HepG2 (cell line): ENCODE data around the gene CCDC183. TPM values are rescaled to one million over a fixed set of nuclear protein-coding genes. Genes with fewer than 3 reads are reported as not detected.

ENCODE experiments used
- FOXC1 ChIP-seq: sonication (generic); formaldehyde crosslinking; IDR thresholded peaks from 2 replicates; pipeline ENCODE4 v1.8.0; 2022; ENCODE audit warnings: mild to moderate bottlenecking, missing genetic modification reagents, borderline replicate concordance
- MYNN ChIP-seq: sonication (generic); formaldehyde crosslinking; IDR thresholded peaks from 2 replicates; pipeline ENCODE4 v1.4.0; 2020; ENCODE audit warnings: mild to moderate bottlenecking, low read depth, missing genetic modification reagents
- NFATC3 ChIP-seq: sonication (generic); formaldehyde crosslinking; IDR thresholded peaks from 2 replicates; pipeline ENCODE4 v1.5.1; 2020; ENCODE audit warnings: mild to moderate bottlenecking, missing genetic modification reagents
- NPAS2 ChIP-seq: sonication (generic); formaldehyde crosslinking; IDR thresholded peaks from 2 replicates; pipeline ENCODE4 v1.8.0; 2022; ENCODE audit warnings: mild to moderate bottlenecking, missing genetic modification reagents, borderline replicate concordance
- PPARG ChIP-seq: conservative IDR thresholded peaks from 2 replicates; pipeline ENCODE4 v1.6.1; 2016; ENCODE audit warnings: missing biosample characterization, missing genetic modification reagents
- RBFOX2 ChIP-seq: fragments of 200-400 bp; formaldehyde crosslinking; IDR thresholded peaks from 2 replicates; pipeline ENCODE4 v1.6.1; 2017; ENCODE audit warnings: low read depth, mild to moderate bottlenecking, low read length
- SALL2 ChIP-seq: sonication (generic); formaldehyde crosslinking; IDR thresholded peaks from 2 replicates; pipeline ENCODE4 v1.8.1; 2023; ENCODE audit warnings: mild to moderate bottlenecking, missing genetic modification reagents, inconsistent platforms
- SRSF1 ChIP-seq: fragments of 200-400 bp; formaldehyde crosslinking; optimal IDR thresholded peaks from 2 replicates; pipeline ENCODE3; 2017; ENCODE audit warnings: mild to moderate bottlenecking, low read depth, low read length, moderate library complexity
- U2AF2 ChIP-seq: fragments of 200-400 bp; formaldehyde crosslinking; IDR thresholded peaks from 2 replicates; pipeline ENCODE4 v1.6.1; 2017; ENCODE audit warnings: low read depth, mild to moderate bottlenecking, low read length
- ZBTB38 ChIP-seq: sonication (generic); formaldehyde crosslinking; IDR thresholded peaks from 2 replicates; pipeline ENCODE4 v1.5.1; 2020; ENCODE audit warnings: mild to moderate bottlenecking, missing genetic modification reagents
- ZEB1 ChIP-seq: IDR thresholded peaks from 2 replicates; pipeline ENCODE4 v1.6.1; 2012; ENCODE audit warnings: mild to moderate bottlenecking, low read depth, inconsistent platforms; ENCODE audit not compliant: insufficient replicate concordance
- ZFP36L2 ChIP-seq: sonication (generic); formaldehyde crosslinking; IDR thresholded peaks from 2 replicates; pipeline ENCODE4 v1.4.0; 2020; ENCODE audit warnings: missing genetic modification reagents
- ZNF251 ChIP-seq: sonication (generic); formaldehyde crosslinking; IDR thresholded peaks from 2 replicates; pipeline ENCODE4 v1.9.0; 2021; ENCODE audit warnings: mild to moderate bottlenecking, missing genetic modification reagents
- ZNF44 ChIP-seq: sonication (generic); formaldehyde crosslinking; IDR thresholded peaks from 2 replicates; pipeline ENCODE4 v1.5.1; 2020; ENCODE audit warnings: mild to moderate bottlenecking, missing genetic modification reagents
- ZNF446 ChIP-seq: sonication (generic); formaldehyde crosslinking; IDR thresholded peaks from 2 replicates; pipeline ENCODE4 v1.5.0; 2020; ENCODE audit warnings: mild to moderate bottlenecking, missing genetic modification reagents
- ZNF761 ChIP-seq: sonication (generic); formaldehyde crosslinking; conservative IDR thresholded peaks from 2 replicates; pipeline ENCODE4 v1.4.0; 2020; ENCODE audit warnings: mild to moderate bottlenecking, missing genetic modification reagents
- polyA plus RNA-seq, 8 experiments: library from polyadenylated mRNA; depleted of rRNA in 3 of 8; stranded (reverse) in 7 of 8; unstranded in 1 of 8; fragments of >200 nt; fragmentation: Illumina TruSeq in 4 of 8; extraction: Trizol in 4 of 8; gene quantifications; 2 replicates each; pipeline versions ENCODE4 v1.2.1 to v1.2.3, GENCODE V29; 2011 to 2016; ENCODE audit warnings: low read depth in 4 of 8, missing spikeins in 1 of 8, mixed read lengths in 1 of 8; ENCODE audit not compliant: insufficient read depth in 1 of 8
- total RNA-seq, 5 experiments: library from RNA; depleted of rRNA; stranded (reverse); fragments of >200 nt; fragmentation: Illumina TruSeq; extraction: Trizol; gene quantifications; 2 replicates each; pipeline ENCODE4 v1.2.3, GENCODE V29; 2016; ENCODE audit warnings: low read depth in 1 of 5
- TF ChIP-seq, protein P1 (sequence below): sonication (generic); formaldehyde crosslinking; IDR thresholded peaks from 2 replicates; pipeline ENCODE4 v1.9.0; 2021; ENCODE audit warnings: mild to moderate bottlenecking, missing genetic modification reagents
- TF ChIP-seq, protein P2 (sequence below): fragments of 450-650 bp; IDR thresholded peaks from 2 replicates; pipeline ENCODE4 v1.6.1; 2016
- TF ChIP-seq, protein P3 (sequence below): sonication (generic); formaldehyde crosslinking; IDR thresholded peaks from 2 replicates; pipeline ENCODE4 v1.4.0; 2020; ENCODE audit warnings: missing genetic modification reagents

The CCDC183 gene
- total and polyA plus RNA-seq, 2 of the 13 experiments (the other 11 are each of a cell fraction or from before 2014, with no cell fraction given), result 5.0 to 66.4 TPM

DNA sequence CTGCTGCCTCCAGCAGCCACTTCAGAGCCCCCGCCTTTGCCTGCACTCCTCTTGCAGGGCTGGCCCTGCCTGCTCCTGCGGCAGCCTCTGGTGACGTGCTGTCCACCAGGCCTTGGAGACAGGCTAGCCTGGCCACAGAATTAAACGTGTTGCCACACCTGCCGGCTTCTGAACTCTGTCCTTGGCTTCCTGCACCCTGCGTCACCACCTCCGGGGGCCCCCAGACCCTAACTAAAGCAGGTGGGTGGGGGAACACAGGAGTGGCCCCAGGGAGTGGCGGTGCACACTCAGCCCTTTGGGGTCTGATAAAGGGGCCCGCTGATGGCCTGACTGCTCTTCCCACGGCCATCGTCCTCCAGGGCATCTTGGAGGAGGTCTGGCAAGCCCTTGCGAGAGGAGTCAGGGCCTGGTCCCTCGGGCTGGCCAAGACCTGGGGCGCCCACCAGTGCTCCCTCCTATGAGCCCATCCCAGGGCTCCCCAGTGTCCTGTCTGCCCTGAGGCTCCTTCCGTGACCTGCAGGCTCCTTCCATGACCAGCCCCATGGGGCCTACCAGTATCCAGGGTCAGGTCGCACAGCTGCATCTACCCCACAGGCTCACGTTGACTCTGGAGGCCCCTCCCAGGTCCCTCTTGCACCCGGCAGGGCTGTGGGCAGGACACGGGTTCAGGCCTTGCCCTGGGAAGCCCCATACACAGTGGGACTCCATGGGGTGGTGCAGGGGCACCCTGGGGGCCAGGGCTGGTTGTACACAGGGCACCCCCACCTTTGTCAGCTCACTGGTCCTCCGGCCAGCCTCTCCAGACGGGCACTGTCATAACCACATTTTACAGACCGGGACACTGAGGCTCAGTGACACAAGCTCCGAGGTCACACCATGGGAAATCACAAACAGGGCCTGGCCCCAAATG lies 55.0 kb downstream of the CCDC183 start (continued):
- TF ChIP-seq, protein P1, sequence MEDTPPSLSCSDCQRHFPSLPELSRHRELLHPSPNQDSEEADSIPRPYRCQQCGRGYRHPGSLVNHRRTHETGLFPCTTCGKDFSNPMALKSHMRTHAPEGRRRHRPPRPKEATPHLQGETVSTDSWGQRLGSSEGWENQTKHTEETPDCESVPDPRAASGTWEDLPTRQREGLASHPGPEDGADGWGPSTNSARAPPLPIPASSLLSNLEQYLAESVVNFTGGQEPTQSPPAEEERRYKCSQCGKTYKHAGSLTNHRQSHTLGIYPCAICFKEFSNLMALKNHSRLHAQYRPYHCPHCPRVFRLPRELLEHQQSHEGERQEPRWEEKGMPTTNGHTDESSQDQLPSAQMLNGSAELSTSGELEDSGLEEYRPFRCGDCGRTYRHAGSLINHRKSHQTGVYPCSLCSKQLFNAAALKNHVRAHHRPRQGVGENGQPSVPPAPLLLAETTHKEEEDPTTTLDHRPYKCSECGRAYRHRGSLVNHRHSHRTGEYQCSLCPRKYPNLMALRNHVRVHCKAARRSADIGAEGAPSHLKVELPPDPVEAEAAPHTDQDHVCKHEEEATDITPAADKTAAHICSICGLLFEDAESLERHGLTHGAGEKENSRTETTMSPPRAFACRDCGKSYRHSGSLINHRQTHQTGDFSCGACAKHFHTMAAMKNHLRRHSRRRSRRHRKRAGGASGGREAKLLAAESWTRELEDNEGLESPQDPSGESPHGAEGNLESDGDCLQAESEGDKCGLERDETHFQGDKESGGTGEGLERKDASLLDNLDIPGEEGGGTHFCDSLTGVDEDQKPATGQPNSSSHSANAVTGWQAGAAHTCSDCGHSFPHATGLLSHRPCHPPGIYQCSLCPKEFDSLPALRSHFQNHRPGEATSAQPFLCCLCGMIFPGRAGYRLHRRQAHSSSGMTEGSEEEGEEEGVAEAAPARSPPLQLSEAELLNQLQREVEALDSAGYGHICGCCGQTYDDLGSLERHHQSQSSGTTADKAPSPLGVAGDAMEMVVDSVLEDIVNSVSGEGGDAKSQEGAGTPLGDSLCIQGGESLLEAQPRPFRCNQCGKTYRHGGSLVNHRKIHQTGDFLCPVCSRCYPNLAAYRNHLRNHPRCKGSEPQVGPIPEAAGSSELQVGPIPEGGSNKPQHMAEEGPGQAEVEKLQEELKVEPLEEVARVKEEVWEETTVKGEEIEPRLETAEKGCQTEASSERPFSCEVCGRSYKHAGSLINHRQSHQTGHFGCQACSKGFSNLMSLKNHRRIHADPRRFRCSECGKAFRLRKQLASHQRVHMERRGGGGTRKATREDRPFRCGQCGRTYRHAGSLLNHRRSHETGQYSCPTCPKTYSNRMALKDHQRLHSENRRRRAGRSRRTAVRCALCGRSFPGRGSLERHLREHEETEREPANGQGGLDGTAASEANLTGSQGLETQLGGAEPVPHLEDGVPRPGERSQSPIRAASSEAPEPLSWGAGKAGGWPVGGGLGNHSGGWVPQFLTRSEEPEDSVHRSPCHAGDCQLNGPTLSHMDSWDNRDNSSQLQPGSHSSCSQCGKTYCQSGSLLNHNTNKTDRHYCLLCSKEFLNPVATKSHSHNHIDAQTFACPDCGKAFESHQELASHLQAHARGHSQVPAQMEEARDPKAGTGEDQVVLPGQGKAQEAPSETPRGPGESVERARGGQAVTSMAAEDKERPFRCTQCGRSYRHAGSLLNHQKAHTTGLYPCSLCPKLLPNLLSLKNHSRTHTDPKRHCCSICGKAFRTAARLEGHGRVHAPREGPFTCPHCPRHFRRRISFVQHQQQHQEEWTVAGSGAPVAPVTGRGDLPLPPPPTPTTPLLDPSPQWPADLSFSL (CRISPR knock-in tag), result no peak
- peak; percentile 64; the same call in 1 of the 2 replicates for TF ChIP-seq RBFOX2
- TF ChIP-seq ZBTB38 (CRISPR knock-in tag), result no peak
- no peak for TF ChIP-seq ZNF44 (CRISPR knock-in tag)
- TF ChIP-seq, protein P2, sequence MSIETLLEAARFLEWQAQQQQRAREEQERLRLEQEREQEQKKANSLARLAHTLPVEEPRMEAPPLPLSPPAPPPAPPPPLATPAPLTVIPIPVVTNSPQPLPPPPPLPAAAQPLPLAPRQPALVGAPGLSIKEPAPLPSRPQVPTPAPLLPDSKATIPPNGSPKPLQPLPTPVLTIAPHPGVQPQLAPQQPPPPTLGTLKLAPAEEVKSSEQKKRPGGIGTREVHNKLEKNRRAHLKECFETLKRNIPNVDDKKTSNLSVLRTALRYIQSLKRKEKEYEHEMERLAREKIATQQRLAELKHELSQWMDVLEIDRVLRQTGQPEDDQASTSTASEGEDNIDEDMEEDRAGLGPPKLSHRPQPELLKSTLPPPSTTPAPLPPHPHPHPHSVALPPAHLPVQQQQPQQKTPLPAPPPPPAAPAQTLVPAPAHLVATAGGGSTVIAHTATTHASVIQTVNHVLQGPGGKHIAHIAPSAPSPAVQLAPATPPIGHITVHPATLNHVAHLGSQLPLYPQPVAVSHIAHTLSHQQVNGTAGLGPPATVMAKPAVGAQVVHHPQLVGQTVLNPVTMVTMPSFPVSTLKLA, result no peak
- no peak for TF ChIP-seq U2AF2
- no peak for TF ChIP-seq PPARG (CRISPR knock-in tag)
- TF ChIP-seq FOXC1 (CRISPR knock-in tag), result 0 out of 2 replicates have a peak, but pooled peaks have one; percentile 16
- TF ChIP-seq NPAS2 (CRISPR knock-in tag), result no peak
- no peak for TF ChIP-seq ZFP36L2 (CRISPR knock-in tag)
- no peak for TF ChIP-seq SALL2
- TF ChIP-seq MYNN (CRISPR knock-in tag), result no peak
- TF ChIP-seq ZEB1, result no peak
- TF ChIP-seq ZNF251, result no peak
- no peak for TF ChIP-seq NFATC3 (CRISPR knock-in tag)
- TF ChIP-seq ZNF761 (CRISPR knock-in tag), result no peak
- TF ChIP-seq SRSF1, result peak; percentile 31
- TF ChIP-seq, protein P3, sequence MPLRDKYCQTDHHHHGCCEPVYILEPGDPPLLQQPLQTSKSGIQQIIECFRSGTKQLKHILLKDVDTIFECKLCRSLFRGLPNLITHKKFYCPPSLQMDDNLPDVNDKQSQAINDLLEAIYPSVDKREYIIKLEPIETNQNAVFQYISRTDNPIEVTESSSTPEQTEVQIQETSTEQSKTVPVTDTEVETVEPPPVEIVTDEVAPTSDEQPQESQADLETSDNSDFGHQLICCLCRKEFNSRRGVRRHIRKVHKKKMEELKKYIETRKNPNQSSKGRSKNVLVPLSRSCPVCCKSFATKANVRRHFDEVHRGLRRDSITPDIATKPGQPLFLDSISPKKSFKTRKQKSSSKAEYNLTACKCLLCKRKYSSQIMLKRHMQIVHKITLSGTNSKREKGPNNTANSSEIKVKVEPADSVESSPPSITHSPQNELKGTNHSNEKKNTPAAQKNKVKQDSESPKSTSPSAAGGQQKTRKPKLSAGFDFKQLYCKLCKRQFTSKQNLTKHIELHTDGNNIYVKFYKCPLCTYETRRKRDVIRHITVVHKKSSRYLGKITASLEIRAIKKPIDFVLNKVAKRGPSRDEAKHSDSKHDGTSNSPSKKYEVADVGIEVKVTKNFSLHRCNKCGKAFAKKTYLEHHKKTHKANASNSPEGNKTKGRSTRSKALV (CRISPR knock-in tag), result 0 out of 2 replicates have a peak, but pooled peaks have one; percentile 13
- no peak for TF ChIP-seq ZNF446 (CRISPR knock-in tag)
